Erythroblast (primary cell): ENCODE data around the gene NPFFR1.

ENCODE experiments used
- GATA1 ChIP-seq: IDR thresholded peaks from 2 replicates; pipeline ENCODE4 v1.6.1; 2011; ENCODE audit warnings: low read depth, mild to moderate bottlenecking, control low read depth, low read length, moderate library complexity
- POLR2A ChIP-seq: IDR thresholded peaks from 2 replicates; pipeline ENCODE4 v1.6.1; 2011; ENCODE audit warnings: mild to moderate bottlenecking, low read length

DNA sequence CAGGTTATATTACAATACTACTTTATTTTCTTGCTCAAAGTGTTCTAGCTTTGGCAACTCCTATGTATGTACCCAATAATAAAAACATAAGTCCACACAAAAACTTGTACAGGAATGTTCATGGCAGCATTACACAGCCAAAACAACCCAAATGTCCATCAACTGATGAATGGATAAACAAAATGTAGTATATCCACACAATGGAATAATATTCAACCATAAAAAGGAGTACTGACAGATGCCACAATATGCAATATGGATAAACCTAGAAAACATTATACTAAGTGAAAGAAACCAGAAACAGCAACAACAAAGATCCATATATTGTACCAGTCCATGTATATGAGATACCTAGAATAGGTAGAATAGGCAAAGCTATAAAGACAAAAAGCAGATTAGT, 71.5 kb downstream of the NPFFR1 start:
- TF ChIP-seq POLR2A (no peak), GATA1 (no peak)
